RWPE2 (cell line): ENCODE data around the gene CAPN9.

ENCODE experiments used
- ATAC-seq: fragments of 200-7000 bp; cut with Tn5 transposase; 3 replicates; pipeline ENCODE4 v1.9.1; 2021; ENCODE audit warnings: low read depth
- DNase-seq: peaks from one replicate; pipeline ENCODE4 v3.0.0-alpha.2; 2020; ENCODE audit warnings: low spot score
- H3K27ac ChIP-seq: fragments of 450-650 bp; 2 replicates; pipeline ENCODE4 v1.5.1; 2017; ENCODE audit warnings: mild to moderate bottlenecking; ENCODE audit not compliant: poor library complexity, severe bottlenecking
- H3K27me3 ChIP-seq: fragments of 250-450 bp; sonication (Bioruptor Pico); 2 replicates; pipeline ENCODE4 v1.5.1; 2021; ENCODE audit warnings: mild to moderate bottlenecking, moderate library complexity; ENCODE audit not compliant: insufficient read depth, poor library complexity, severe bottlenecking
- H3K36me3 ChIP-seq: fragments of 250-450 bp; sonication (Bioruptor Pico); 2 replicates; pipeline ENCODE4 v1.5.1; 2020; ENCODE audit warnings: low read depth, mild to moderate bottlenecking, moderate library complexity
- H3K4me1 ChIP-seq: fragments of 250-450 bp; sonication (Bioruptor Pico); 2 replicates; pipeline ENCODE4 v1.5.1; 2021; ENCODE audit warnings: mild to moderate bottlenecking, moderate library complexity; ENCODE audit not compliant: insufficient read depth, poor library complexity, severe bottlenecking
- H3K4me3 ChIP-seq: fragments of 250-450 bp; sonication (Bioruptor Pico); 2 replicates; pipeline ENCODE4 v1.5.1; 2021; ENCODE audit warnings: mild to moderate bottlenecking, moderate library complexity; ENCODE audit not compliant: severe bottlenecking
- H3K9me3 ChIP-seq: fragments of 250-450 bp; sonication (Bioruptor Pico); 2 replicates; pipeline ENCODE4 v1.5.1; 2021; ENCODE audit warnings: mild to moderate bottlenecking, moderate library complexity; ENCODE audit not compliant: severe bottlenecking
- TF ChIP-seq, protein P1 (sequence below): fragments of 450-650 bp; IDR thresholded peaks from one replicate; pipeline ENCODE4 v1.5.1; 2017; ENCODE audit warnings: mild to moderate bottlenecking, moderate library complexity; ENCODE audit not compliant: poor library complexity, severe bottlenecking

Gene CAPN9

GRCh38 chr1:230806552-230806951 lies 59.4 kb downstream of the CAPN9 start:
- Histone ChIP-seq H3K27ac (no peak overlapping the region), H3K9me3 (no peaks in the 10 kb centered on the region), H3K27me3 (no peaks in the 10 kb centered on the region), H3K4me3 (no peak overlapping the region), H3K4me1 (no peaks in the 10 kb centered on the region), H3K36me3 (no peaks in the 10 kb centered on the region)
- DNase-seq (no peak), ATAC-seq (no peak)
- TF ChIP-seq, protein P1, sequence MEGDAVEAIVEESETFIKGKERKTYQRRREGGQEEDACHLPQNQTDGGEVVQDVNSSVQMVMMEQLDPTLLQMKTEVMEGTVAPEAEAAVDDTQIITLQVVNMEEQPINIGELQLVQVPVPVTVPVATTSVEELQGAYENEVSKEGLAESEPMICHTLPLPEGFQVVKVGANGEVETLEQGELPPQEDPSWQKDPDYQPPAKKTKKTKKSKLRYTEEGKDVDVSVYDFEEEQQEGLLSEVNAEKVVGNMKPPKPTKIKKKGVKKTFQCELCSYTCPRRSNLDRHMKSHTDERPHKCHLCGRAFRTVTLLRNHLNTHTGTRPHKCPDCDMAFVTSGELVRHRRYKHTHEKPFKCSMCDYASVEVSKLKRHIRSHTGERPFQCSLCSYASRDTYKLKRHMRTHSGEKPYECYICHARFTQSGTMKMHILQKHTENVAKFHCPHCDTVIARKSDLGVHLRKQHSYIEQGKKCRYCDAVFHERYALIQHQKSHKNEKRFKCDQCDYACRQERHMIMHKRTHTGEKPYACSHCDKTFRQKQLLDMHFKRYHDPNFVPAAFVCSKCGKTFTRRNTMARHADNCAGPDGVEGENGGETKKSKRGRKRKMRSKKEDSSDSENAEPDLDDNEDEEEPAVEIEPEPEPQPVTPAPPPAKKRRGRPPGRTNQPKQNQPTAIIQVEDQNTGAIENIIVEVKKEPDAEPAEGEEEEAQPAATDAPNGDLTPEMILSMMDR: no peak

DNA sequence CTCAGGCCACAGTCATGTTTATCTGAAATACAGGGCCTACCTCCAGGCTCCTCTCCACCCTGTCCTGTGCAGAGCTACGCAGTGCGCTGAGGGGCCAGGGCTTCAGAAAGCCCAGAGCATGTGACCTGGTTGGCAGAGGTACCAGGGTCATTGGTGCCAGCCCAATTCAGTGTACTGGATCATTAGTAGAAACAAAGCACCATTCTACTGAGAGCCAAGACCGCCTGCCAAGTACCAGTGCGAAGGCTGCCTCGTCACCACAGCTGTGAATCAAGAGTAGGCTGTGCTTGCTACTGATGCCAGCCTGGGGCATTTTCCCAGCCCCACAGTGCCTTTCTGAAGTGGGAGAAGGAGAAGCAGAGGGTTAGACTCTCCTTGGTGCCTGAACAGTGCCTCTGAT lies 59.8 kb downstream of the CAPN9 start:
- ATAC-seq (no peak), DNase-seq (no peak)
- H3K27me3 ChIP-seq: no peaks in the 10 kb centered on the region
- no peaks in the 10 kb centered on the region for H3K36me3 ChIP-seq
- no peak overlapping the region for H3K4me3 ChIP-seq
- H3K4me1 ChIP-seq: no peaks in the 10 kb centered on the region
- H3K27ac ChIP-seq: no peak overlapping the region
- TF ChIP-seq, protein P1: no peak
- no peaks in the 10 kb centered on the region for H3K9me3 ChIP-seq

DNA sequence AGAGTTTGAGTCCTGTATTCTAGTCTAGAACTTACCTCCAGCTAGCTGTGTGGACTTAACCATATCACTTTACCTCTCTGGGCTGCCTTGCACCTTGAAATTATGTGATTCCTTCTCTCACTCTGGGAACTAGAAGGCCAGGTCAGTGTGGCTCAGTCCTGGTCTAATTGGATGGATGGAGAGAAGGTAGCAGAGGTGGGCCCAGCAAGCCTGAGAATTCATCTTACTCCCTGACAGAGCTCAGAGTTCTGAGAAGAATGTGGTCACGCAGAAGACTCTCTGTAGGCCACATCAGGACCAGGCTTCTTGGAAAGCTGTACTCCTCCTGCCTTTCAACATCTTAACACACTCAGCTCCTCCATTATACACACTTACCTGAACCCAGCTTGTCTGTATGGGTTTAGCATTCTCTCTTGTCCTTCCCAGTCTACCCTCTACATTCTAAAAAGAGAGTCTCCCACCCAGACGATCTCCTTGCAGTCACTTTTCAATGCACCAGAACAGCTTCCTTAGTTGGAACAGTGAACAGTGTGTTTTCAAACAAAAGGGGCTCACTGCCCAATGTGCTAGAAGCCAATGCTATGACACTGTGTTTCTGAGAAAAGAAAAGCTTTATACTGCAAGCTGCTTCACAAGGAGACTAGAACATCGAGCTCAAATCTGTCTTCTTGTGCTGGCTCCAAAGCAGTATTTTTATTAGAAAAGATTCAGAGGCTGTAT lies 60.5 kb downstream of the CAPN9 start:
- Histone ChIP-seq H3K36me3 (no peaks in the 10 kb centered on the region), H3K4me1 (no peaks in the 10 kb centered on the region), H3K27me3 (no peaks in the 10 kb centered on the region), H3K4me3 (no peak overlapping the region), H3K27ac (no peak overlapping the region), H3K9me3 (no peaks in the 10 kb centered on the region)
- TF ChIP-seq, protein P1: no peak
- no peak for ATAC-seq
- DNase-seq: no peak

GRCh38 chr1:230808281-230808872 lies 61.2 kb downstream of the CAPN9 start:
- Histone ChIP-seq H3K27me3 (no peaks in the 10 kb centered on the region), H3K27ac (no peak overlapping the region), H3K4me1 (no peaks in the 10 kb centered on the region), H3K4me3 (no peak overlapping the region), H3K36me3 (no peaks in the 10 kb centered on the region), H3K9me3 (no peaks in the 10 kb centered on the region)
- no peak for DNase-seq
- TF ChIP-seq, protein P1: no peak
- ATAC-seq: no peak
